ENCODE results near the gene ABCA1.

The ABCA1 gene

DNA sequence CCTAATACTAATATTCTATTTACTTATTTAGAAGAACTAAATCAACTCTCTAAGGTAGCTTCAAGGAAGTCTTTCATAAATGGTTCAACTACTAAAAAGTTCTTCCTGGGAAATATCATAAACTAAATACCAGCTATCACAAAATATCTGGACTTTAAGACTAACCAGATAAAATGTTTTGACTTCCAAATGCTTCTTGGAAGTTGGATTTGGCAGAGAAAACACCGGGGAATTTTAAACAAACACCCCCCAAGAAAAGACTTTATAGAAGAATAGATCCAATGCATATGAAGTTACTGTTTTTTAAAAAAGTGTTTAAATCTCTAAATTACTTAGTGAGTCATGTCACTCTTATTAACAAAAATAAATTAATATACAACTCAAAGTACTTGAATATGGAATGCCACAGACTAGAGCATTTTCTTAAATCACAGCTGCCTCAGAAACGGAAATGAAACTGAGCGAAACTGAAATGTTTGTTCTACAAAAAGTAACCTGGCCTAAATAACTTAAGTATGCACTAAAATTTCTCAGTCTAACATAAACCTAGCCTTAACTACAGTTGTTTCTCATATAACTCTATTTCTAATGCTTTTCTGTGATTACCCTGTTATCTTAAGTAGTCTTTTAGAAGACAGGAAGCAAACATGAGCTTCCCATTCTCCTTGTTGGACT, 6.8 kb downstream of the ABCA1 start:
- H3K9me3 ChIP-seq (ENCODE audit: control insufficient read depth, low read length), result no peaks in the 10 kb centered on the region
- no peaks in the 10 kb centered on the region for H3K27me3 ChIP-seq (replicated peaks; ENCODE audit: control insufficient read depth, insufficient read depth, low read length)
- H3K9ac ChIP-seq (ENCODE audit: low read length), result peak overlapping the region; percentile 54
- peaks cover 74% of the 10 kb centered on the region for H3K4me1 ChIP-seq (ENCODE audit: control insufficient read depth, insufficient read depth, low read length)
- H3K36me3 ChIP-seq (ENCODE audit: control insufficient read depth, insufficient read depth, low read length, severe bottlenecking), result peaks cover 6% of the 10 kb centered on the region
- no peak for DNase-seq (ENCODE audit: low read depth)
- H3K4me3 ChIP-seq (ENCODE audit: low read length), result peak overlapping the region; percentile 97

DNA sequence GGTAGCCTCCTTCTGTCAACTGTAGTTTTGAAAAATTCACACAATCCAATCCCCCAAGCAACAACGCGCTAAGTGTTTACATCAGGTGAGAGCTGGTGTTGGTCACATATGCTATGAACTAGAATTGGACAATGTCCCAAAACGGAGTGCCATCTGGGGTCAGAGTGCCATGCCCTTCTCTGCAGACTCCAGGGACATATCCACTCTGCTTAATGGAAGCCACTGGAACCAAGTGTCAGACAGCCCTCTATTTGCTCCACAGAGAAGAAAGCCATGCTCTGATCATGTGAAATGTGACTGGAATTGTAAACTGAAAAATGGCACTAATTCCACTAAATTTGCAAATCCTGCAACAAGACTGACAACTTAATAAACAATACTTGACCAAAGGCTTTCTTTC, 12.2 kb downstream of the ABCA1 start:
- Histone ChIP-seq H3K4me3 (ENCODE audit: low read length) (no peak overlapping the region), H3K36me3 (ENCODE audit: control insufficient read depth, insufficient read depth, low read length, severe bottlenecking) (no peaks in the 10 kb centered on the region), H3K9ac (ENCODE audit: low read length) (no peak overlapping the region), H3K4me1 (ENCODE audit: control insufficient read depth, insufficient read depth, low read length) (peaks cover 68% of the 10 kb centered on the region), H3K9me3 (ENCODE audit: control insufficient read depth, low read length) (no peaks in the 10 kb centered on the region), H3K27me3 (replicated peaks; ENCODE audit: control insufficient read depth, insufficient read depth, low read length) (no peaks in the 10 kb centered on the region)
- no peak for DNase-seq (ENCODE audit: low read depth)

DNA sequence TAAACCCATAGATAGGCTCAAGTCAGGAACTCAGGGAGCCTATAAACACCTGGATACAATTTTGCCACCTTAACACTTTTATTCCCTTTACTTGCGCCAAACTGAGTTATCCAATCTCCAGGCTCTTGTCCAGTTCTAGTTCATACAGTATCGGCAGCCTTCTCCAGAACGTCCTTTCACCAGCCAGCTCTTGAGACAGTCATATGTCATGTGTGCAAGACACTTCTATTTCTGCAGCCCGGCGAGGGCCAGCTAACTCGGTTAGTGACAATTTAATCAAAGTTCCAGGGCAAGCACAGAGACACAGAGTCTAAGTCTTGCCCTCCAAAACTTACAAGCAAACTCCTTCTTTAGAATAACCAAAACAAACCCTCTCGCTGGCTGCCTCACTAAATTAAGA, 12.9 kb downstream of the ABCA1 start:
- DNase-seq (ENCODE audit: low read depth), result no peak
- Histone ChIP-seq H3K9me3 (ENCODE audit: control insufficient read depth, low read length) (no peaks in the 10 kb centered on the region), H3K9ac (ENCODE audit: low read length) (peak overlapping the region; percentile 13), H3K4me3 (ENCODE audit: low read length) (peak overlapping the region; percentile 15), H3K4me1 (ENCODE audit: control insufficient read depth, insufficient read depth, low read length) (peaks cover 71% of the 10 kb centered on the region), H3K27me3 (replicated peaks; ENCODE audit: control insufficient read depth, insufficient read depth, low read length) (no peaks in the 10 kb centered on the region), H3K36me3 (ENCODE audit: control insufficient read depth, insufficient read depth, low read length, severe bottlenecking) (no peaks in the 10 kb centered on the region)

GRCh38 chr9:104914466-104914865, 13.5 kb downstream of the ABCA1 start:
- Histone ChIP-seq H3K36me3 (ENCODE audit: control insufficient read depth, insufficient read depth, low read length, severe bottlenecking) (no peaks in the 10 kb centered on the region), H3K27me3 (replicated peaks; ENCODE audit: control insufficient read depth, insufficient read depth, low read length) (no peaks in the 10 kb centered on the region), H3K4me3 (ENCODE audit: low read length) (peak overlapping the region; percentile 15), H3K4me1 (ENCODE audit: control insufficient read depth, insufficient read depth, low read length) (peaks cover 71% of the 10 kb centered on the region), H3K9ac (ENCODE audit: low read length) (no peak overlapping the region), H3K9me3 (ENCODE audit: control insufficient read depth, low read length) (no peaks in the 10 kb centered on the region)
- no peak for DNase-seq (ENCODE audit: low read depth)

GRCh38 chr9:104912606-104913005, 15.3 kb downstream of the ABCA1 start:
- Histone ChIP-seq H3K9me3 (ENCODE audit: control insufficient read depth, low read length) (no peaks in the 10 kb centered on the region), H3K4me1 (ENCODE audit: control insufficient read depth, insufficient read depth, low read length) (peaks cover 73% of the 10 kb centered on the region), H3K27me3 (replicated peaks; ENCODE audit: control insufficient read depth, insufficient read depth, low read length) (no peaks in the 10 kb centered on the region), H3K36me3 (ENCODE audit: control insufficient read depth, insufficient read depth, low read length, severe bottlenecking) (no peaks in the 10 kb centered on the region), H3K4me3 (ENCODE audit: low read length) (no peak overlapping the region), H3K9ac (ENCODE audit: low read length) (no peak overlapping the region)
- DNase-seq (ENCODE audit: low read depth), result no peak

DNA sequence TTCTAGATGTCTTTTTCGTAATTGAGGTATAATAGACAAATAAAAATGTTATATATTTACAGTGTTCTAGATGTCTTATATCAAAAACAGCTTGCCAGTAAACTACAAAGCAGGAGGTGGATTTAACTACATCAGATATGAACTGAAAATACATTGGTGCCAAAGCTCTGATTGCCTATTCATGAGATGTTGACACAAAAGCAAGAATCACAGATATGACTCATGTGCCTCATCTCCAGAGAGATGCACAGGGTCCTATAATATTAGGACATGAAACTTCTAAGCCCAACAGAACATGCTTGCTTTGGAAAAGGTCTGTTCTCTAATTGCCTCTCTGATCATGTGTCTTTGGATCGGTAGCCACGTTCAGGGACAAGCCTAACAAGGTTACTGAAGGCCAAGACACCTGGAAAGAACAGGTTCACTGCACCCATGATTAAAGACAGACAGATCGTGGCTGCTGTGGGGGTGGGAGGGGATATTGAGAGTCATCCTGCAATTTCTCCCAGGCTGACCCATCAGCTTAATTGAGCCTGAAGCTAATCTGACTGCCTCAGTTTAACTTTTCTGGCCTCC, 16.8 kb downstream of the ABCA1 start:
- Histone ChIP-seq H3K9ac (ENCODE audit: low read length) (no peak overlapping the region), H3K4me3 (ENCODE audit: low read length) (no peak overlapping the region)
- DNase-seq (ENCODE audit: low read depth), result peak; percentile 43

DNA sequence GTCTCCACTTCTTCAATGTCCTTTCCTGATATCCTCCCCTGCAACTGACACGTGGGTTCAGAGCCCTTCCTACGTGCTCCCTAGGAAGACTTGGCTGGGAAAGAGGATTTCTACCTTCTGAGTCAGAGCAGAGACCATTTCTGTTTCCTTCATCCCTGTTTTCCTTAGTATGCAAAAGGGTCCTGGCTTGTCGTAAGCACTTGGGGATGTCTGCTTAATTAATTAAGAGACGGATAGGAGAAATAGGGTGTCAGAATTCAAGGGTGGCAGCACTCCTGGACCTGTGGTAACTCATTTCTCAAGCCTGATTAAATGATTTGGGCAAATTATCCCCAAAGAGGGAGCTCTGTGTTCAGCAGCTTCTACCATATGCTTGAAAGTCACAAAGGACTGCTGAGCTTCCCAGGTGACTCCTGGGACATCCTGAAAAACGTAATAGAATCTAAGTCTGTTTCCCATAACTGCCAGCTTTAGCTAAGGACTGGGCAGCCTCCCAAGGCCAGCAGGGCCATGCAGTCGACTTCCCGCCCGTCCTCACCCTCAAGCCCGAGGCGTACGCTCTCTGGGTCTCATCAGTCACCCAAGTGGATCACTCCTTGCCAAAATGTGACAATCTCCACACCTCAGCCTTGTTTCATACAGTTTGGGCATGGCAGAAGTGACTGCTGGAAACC, 20.5 kb downstream of the ABCA1 start:
- peak; percentile 64 for DNase-seq (ENCODE audit: low read depth)
- Histone ChIP-seq H3K36me3 (ENCODE audit: control insufficient read depth, insufficient read depth, low read length, severe bottlenecking) (peaks cover 11% of the 10 kb centered on the region), H3K27me3 (replicated peaks; ENCODE audit: control insufficient read depth, insufficient read depth, low read length) (no peaks in the 10 kb centered on the region), H3K9me3 (ENCODE audit: control insufficient read depth, low read length) (no peaks in the 10 kb centered on the region), H3K4me3 (ENCODE audit: low read length) (peak overlapping the region; percentile 63), H3K9ac (ENCODE audit: low read length) (peak overlapping the region; percentile 80), H3K4me1 (ENCODE audit: control insufficient read depth, insufficient read depth, low read length) (peaks cover 89% of the 10 kb centered on the region)

More for the DNA sequence above, 16.8 kb downstream of the ABCA1 start:
- Histone ChIP-seq H3K9me3 (ENCODE audit: control insufficient read depth, low read length) (no peaks in the 10 kb centered on the region), H3K4me1 (ENCODE audit: control insufficient read depth, insufficient read depth, low read length) (peaks cover 86% of the 10 kb centered on the region), H3K36me3 (ENCODE audit: control insufficient read depth, insufficient read depth, low read length, severe bottlenecking) (no peaks in the 10 kb centered on the region), H3K27me3 (replicated peaks; ENCODE audit: control insufficient read depth, insufficient read depth, low read length) (no peaks in the 10 kb centered on the region)

DNA sequence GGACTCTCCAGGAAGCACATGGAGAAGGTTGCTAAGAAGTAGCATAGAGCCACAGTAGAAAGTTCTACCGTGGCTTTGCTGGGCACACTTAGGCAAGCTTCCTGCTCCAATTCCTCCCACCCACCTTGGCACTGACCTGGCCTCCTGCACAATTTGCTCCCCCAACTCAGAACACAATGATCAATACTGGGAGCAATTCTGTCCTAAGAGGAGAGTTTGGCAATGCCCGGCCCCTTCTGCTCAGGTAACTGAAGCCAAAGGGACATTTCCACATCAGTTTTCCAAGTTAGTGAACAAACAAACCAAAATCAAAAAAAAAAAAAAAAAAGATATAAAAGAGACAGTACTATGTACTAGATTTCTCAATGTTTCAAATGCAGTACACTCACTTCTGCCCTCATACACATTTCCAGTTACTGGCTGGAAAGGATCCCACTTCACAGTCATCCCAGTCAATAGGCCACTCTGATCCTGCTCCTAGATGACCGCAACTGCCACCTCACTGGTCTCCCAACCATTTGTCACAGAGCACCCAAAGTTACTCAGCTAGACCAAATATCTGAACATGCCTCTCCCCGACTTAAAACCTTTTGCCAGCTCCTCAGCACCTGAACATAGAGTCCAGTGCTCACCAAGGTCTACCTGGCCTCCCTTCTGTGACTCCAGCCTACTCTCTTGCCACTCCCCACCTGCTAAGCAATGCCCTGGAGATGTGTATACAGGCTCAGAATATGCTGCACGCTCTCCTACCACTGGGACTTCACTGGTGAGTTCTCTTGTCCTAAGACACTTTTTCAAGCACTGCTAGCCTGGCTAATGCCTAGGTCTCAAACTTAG, 21.3 kb downstream of the ABCA1 start:
- H3K9ac ChIP-seq (ENCODE audit: low read length), result peak overlapping the region; percentile 80
- H3K9me3 ChIP-seq (ENCODE audit: control insufficient read depth, low read length), result no peaks in the 10 kb centered on the region
- peaks cover 18% of the 10 kb centered on the region for H3K36me3 ChIP-seq (ENCODE audit: control insufficient read depth, insufficient read depth, low read length, severe bottlenecking)
- H3K4me3 ChIP-seq (ENCODE audit: low read length), result peak overlapping the region; percentile 68
- peaks cover 84% of the 10 kb centered on the region for H3K4me1 ChIP-seq (ENCODE audit: control insufficient read depth, insufficient read depth, low read length)
- DNase-seq (ENCODE audit: low read depth), result peak; percentile 64
- no peaks in the 10 kb centered on the region for H3K27me3 ChIP-seq (replicated peaks; ENCODE audit: control insufficient read depth, insufficient read depth, low read length)

- Histone ChIP-seq H3K9me3 (ENCODE audit: control insufficient read depth, low read length) (no peaks in the 10 kb centered on the region), H3K27me3 (replicated peaks; ENCODE audit: control insufficient read depth, insufficient read depth, low read length) (no peaks in the 10 kb centered on the region), H3K4me1 (ENCODE audit: control insufficient read depth, insufficient read depth, low read length) (peaks cover 84% of the 10 kb centered on the region), H3K9ac (ENCODE audit: low read length) (peak overlapping the region; percentile 80), H3K36me3 (ENCODE audit: control insufficient read depth, insufficient read depth, low read length, severe bottlenecking) (peaks cover 25% of the 10 kb centered on the region), H3K4me3 (ENCODE audit: low read length) (peak overlapping the region; percentile 68)
- DNase-seq (ENCODE audit: low read depth), result no peak
Measured at GRCh38 chr9:104905931-104906330, 22.0 kb downstream of the ABCA1 start.

- Histone ChIP-seq H3K9me3 (ENCODE audit: control insufficient read depth, low read length) (no peaks in the 10 kb centered on the region), H3K4me1 (ENCODE audit: control insufficient read depth, insufficient read depth, low read length) (peaks cover 84% of the 10 kb centered on the region), H3K4me3 (ENCODE audit: low read length) (peak overlapping the region; percentile 68), H3K27me3 (replicated peaks; ENCODE audit: control insufficient read depth, insufficient read depth, low read length) (no peaks in the 10 kb centered on the region), H3K9ac (ENCODE audit: low read length) (peak overlapping the region; percentile 80), H3K36me3 (ENCODE audit: control insufficient read depth, insufficient read depth, low read length, severe bottlenecking) (peaks cover 31% of the 10 kb centered on the region)
- peak; percentile 16 for DNase-seq (ENCODE audit: low read depth)
Measured at GRCh38 chr9:104905153-104905901, 22.6 kb downstream of the ABCA1 start.
